Amniotic epithelial cell (primary cell): ENCODE measurements around the gene GET3.
"Not testable (repeated sequence)": the region's sequence is repeated elsewhere in the genome, so short reads cannot be mapped to it uniquely, and the experiment has no call there.

Source experiments
- DNase-seq: peaks from one replicate; pipeline ENCODE4 v3.0.0-alpha.2; 2010; ENCODE audit warnings: low read depth

Gene GET3

DNA sequence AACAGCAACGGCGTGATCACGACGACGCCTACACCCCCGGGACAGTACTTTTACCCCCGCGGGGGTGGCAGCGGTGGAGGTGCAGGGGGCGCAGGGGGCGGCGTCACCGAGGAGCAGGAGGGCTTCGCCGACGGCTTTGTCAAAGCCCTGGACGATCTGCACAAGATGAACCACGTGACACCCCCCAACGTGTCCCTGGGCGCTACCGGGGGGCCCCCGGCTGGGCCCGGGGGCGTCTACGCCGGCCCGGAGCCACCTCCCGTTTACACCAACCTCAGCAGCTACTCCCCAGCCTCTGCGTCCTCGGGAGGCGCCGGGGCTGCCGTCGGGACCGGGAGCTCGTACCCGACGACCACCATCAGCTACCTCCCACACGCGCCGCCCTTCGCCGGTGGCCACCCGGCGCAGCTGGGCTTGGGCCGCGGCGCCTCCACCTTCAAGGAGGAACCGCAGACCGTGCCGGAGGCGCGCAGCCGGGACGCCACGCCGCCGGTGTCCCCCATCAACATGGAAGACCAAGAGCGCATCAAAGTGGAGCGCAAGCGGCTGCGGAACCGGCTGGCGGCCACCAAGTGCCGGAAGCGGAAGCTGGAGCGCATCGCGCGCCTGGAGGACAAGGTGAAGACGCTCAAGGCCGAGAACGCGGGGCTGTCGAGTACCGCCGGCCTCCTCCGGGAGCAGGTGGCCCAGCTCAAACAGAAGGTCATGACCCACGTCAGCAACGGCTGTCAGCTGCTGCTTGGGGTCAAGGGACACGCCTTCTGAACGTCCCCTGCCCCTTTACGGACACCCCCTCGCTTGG is 55.0 kb downstream of the GET3 start:
- DNase-seq: no peak

DNA sequence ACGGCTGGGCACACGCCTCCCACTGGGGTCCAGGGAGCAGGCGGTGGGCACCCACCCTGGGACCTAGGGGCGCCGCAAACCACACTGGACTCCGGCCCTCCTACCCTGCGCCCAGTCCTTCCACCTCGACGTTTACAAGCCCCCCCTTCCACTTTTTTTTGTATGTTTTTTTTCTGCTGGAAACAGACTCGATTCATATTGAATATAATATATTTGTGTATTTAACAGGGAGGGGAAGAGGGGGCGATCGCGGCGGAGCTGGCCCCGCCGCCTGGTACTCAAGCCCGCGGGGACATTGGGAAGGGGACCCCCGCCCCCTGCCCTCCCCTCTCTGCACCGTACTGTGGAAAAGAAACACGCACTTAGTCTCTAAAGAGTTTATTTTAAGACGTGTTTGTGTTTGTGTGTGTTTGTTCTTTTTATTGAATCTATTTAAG is 55.6 kb downstream of the GET3 start:
- DNase-seq: no peak

DNA sequence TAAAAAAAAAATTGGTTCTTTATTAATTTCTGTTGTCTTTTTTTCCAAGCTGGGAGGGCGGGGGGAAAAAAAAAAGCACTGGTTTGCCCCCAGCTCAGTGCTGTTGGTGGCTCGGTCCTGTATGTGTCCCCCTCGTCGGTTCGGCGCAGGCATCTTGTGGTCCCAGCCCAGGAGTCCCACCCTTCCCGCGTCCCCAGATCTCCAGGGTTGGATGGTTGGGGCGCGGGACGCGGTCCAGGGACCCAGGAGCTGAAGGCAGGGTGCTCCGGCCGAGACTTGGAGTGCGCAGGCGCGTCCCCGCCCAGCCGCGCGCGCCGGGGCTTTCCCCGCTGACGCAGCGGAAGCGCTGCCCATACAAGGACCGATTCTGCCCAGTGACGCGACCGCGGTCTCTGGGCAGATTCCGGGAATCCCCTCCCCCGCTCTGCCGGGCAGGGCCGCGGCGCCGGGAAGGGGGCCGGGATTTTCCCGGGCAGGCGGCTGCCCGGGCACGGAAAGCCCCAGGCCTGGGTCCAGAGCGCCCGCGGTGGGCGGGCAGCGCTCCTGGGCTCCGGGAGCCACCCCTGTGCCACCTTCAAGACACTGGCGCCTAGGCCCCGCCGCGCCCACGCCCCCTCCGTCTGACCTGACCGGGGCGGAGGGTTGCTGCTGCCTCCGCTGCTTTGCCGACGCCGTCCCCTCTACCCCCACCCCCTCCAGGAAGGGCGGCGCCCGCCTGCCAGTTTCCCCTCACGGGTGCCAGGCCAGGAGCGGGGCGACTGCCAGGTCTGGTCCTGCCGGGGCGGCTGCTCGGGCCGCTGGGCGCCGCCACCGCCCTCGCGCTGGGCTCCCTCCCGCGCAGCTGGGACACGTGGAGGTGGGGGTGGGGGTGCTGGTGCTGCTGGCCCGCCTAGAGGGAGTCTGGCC is 56.2 kb downstream of the GET3 start:
- DNase-seq: peak; percentile 87

DNA sequence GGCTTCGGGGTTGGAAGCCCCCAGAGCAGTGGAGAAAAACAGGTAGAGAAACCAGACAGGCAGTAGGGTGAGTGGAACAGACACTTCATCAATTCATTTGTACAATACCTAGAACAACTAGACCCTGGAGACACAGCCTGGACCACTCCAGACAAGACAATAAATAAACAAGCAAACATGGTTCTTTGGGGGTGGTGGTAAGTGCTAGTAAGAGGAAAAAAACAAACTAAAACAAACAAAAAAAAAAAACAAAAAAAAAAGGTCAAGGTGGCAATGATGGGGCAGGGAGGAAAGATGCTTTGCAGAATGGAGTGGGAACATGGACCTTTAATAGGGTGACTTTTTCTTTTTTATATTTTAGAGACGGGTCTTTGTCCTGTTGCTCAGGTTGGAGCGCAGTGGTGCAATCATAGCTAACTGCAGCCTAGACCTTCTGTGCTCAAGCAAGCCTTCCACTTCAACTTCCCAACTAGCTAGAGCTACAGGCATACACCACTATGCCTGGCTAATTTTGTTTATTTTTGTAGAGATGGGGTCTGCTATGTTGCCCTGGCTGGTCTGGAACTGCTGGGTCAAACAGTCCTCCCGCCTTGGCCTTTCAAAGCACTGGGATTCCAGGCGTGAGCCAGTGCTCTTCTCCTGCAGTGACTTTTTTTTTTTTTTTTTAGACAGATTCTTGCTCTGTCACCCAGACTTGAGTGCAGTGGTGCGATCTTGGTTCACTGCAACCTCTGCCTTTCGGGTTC is 57.1 kb downstream of the GET3 start:
- no peak for DNase-seq

DNA sequence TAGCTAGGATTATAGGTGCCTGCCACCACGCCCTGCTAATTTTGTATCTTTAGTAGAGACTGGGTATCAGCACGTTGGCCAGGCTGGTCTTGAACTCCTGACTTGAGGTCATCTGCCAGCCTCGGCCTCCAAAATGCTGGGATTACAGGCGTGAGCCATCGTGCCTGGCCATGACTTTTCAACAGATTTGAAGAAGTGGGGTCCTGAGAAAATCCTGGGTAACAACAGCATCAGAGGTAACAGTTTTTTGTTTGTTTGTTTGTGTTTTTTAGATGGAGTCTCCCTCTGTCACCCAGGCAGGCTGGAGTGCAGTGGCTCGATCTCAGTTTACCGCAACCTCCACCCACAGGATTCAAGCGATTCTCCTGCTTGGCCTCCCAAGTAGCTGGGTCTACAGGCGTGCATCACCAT is 57.7 kb downstream of the GET3 start:
- DNase-seq: no peak

DNA sequence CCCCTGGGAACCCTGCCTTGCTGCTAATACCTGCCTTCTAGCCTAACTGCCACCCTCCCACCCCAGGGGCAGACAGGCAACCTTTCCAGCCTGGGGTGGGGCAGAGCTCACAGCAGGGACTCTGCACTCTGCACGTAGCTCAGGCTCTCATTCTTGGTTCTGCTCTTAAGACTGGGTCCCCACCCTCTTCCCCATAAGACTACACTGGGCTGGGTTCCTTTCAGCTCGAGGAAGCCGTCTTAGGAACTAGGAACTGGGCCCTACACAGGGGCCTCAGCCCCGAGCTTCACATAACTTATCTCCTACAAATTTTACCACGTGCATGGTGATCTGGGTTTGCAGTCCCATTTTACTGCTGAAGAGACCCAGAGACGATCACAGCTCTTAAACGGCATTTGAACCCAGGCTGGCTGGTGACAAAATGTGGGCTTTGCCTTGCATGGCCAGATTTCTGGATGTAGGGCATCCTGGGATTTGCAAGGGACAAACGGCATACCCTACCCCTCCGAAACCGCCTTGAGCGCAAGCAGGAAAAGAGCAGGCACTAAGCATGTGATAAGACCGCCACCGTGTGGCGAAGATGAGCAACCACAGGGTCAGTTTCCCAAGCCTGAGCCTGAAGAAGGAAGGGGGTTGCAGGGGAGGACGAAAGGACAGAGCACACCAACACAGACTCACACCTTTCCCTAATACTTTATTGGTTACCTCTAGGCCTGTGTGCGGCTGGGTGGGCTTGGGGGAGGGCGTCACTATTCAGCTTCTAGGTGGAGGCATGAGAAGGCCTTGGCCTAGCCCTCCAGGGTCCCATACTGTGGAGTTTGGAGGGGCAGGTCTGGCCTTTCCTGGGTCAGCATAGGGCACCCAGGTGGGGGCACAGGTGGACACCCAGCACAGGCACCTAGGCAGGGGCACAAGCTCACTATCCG is 59.1 kb downstream of the GET3 start:
- peak; percentile 69 for DNase-seq

DNA sequence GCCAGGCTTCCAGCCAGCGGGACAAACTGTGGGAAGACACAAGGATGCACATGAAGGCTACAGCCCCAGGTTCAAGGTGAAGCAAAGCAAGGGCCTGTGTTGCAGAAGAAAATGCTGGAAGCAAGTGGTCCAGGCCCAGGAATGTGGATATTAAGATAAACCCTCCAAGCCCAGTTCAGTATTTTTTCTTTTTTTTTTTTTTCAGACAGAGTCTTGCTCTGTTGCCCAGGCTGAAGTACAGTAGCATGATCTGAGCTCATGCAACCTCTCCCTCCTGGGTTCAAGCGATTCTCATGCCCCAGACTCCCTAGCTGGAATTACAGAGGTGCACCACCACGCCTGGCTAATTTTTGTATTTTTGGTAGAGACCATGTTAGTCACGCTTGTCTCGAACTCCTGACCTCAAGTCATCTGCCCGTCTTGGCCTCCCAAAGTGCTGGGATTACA is 59.9 kb downstream of the GET3 start:
- no peak for DNase-seq

DNA sequence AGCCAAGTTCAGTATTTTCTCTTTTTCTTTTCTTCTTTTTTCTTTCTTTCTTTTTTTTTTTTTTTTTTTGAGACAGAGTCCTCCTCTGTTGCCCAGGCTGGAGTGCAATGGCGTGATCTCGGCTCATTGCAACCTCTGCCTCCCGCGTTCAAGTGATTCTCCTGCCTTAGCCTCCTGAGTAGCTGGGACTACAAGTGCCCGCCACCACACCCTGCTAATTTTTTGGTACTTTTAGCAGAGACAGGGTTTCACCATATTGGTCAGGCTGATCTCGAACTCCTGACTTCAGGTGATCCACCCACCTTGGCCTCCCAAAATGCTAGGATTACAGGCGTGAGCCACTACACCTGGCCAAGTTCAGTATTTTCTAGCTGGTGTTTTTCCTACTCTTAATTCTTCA is 60.3 kb downstream of the GET3 start:
- DNase-seq: not testable (repeated sequence)
